ENCODE data around the gene FDCSP.
"Not testable (repeated sequence)": the region's sequence is repeated elsewhere in the genome, so short reads cannot be mapped to it uniquely, and the experiment has no call there.

DNA sequence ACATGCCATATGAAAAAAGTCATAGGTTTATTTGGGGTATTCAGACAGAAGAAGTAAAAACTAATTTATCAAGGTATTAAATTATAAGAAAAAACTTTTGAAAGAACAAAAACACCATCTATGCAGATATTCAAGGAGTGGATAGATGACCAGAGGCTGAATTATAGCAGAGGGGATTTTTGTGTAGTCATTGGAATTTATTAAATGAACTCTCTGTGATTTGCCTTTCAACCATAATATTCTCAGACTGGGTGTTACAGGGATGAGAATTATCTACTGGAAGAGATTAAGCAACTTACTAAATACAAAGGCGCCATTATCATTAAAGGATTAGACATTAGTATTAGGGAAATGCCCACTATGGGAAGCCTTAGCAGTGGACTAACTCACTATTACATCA, 9.4 kb upstream of the FDCSP start:
- TF ChIP-seq POLR2A (IDR thresholded peaks at IDR 0.05; ENCODE audit: low read depth, low read length); POLR2AphosphoS5 (IDR thresholded peaks at IDR 0.05; ENCODE audit: low read depth, low read length); TAF1 (IDR thresholded peaks at IDR 0.05; ENCODE audit: borderline replicate concordance, low read depth, low read length): not testable (repeated sequence)
